Spleen (tissue), 7 donors: ENCODE measurements around the gene TMEM181.

Experiments
- CTCF ChIP-seq, 11 experiments: fragments of 200-600 bp in 7 of 11; fragments of 450-650 bp in 4 of 11; sonication (generic) in 4 of 11; IDR thresholded peaks in 8 of 11; conservative IDR thresholded peaks in 3 of 11; 1 replicate in 7 of 11; 2 replicates in 4 of 11; pipeline versions ENCODE4 v1.4.0 to v1.8.0; 2016 to 2021; ENCODE audit warnings: antibody characterized with exemption in 11 of 11, inconsistent platforms in 4 of 11, mild to moderate bottlenecking in 1 of 11
- POLR2A ChIP-seq, 3 donors: fragments of 450-650 bp; IDR thresholded peaks; one replicate each; pipeline ENCODE4 v1.5.1; 2017; ENCODE audit warnings: antibody characterized with exemption in 3 of 3, mild to moderate bottlenecking in 1 of 3
- POLR2AphosphoS5 ChIP-seq, 3 donors: sonication (generic); formaldehyde crosslinking; IDR thresholded peaks; one replicate each; pipeline ENCODE4 v1.5.1; 2017; ENCODE audit warnings: antibody characterized with exemption in 3 of 3
- donor health status: DM: no; HTN: no; CAD: no; lungs with moderate emphysema.
- donor health status: DM: no; HTN: no; CAD: no.
- donor health status: DM: no; HTN: no; CAD: no.

- TF ChIP-seq CTCF (IDR thresholded peaks at IDR 0.05 in 8 of 11, conservative IDR thresholded peaks at IDR 0.05 in 3 of 11) (no peak), POLR2A (IDR thresholded peaks at IDR 0.05) (no peak), POLR2AphosphoS5 (IDR thresholded peaks at IDR 0.05) (no peak)
Observed at GRCh38 chr6:158667360-158667981, 107.6 kb downstream of the TMEM181 start.
